Measurements from ENCODE around the gene RREB1.

The RREB1 gene

GRCh38 chr6:7196019-7196402 is 88.2 kb downstream of the RREB1 start:
- no peak for DNase-seq

GRCh38 chr6:7196685-7197283 is 89.0 kb downstream of the RREB1 start:
- no peak for DNase-seq

- no peak for DNase-seq
Observed at GRCh38 chr6:7197747-7198146, 90.0 kb downstream of the RREB1 start.

GRCh38 chr6:7198833-7199800 is 91.4 kb downstream of the RREB1 start:
- no peak for DNase-seq

- DNase-seq = no peak
Observed at GRCh38 chr6:7200598-7201443, 93.1 kb downstream of the RREB1 start.

- no peak for DNase-seq
Observed at GRCh38 chr6:7201444-7201731, 93.6 kb downstream of the RREB1 start.

GRCh38 chr6:7201732-7202541 is 94.2 kb downstream of the RREB1 start:
- DNase-seq = peak; percentile 33

- no peak for DNase-seq
Observed at GRCh38 chr6:7202950-7203349, 95.2 kb downstream of the RREB1 start.

GRCh38 chr6:7203939-7204338 is 96.2 kb downstream of the RREB1 start:
- no peak for DNase-seq

GRCh38 chr6:7204726-7205125 is 97.0 kb downstream of the RREB1 start:
- DNase-seq = no peak

GRCh38 chr6:7207720-7208119 is 100.0 kb downstream of the RREB1 start:
- DNase-seq = no peak

- DNase-seq = no peak
Observed at GRCh38 chr6:7213416-7213815, 105.7 kb downstream of the RREB1 start.

- DNase-seq = no peak
Observed at GRCh38 chr6:7214468-7214867, 106.7 kb downstream of the RREB1 start.

GRCh38 chr6:7215131-7215530 is 107.4 kb downstream of the RREB1 start:
- DNase-seq = no peak

GRCh38 chr6:7215798-7216231 is 108.1 kb downstream of the RREB1 start:
- no peak for DNase-seq

- DNase-seq = no peak
Observed at GRCh38 chr6:7216941-7217621, 109.3 kb downstream of the RREB1 start.

- DNase-seq = no peak
Observed at GRCh38 chr6:7218406-7218988, 110.7 kb downstream of the RREB1 start.

GRCh38 chr6:7219310-7219709 is 111.5 kb downstream of the RREB1 start:
- DNase-seq = peak; percentile 41

GRCh38 chr6:7222197-7222596 is 114.4 kb downstream of the RREB1 start:
- no peak for DNase-seq

GRCh38 chr6:7224731-7225130 is 117.0 kb downstream of the RREB1 start:
- no peak for DNase-seq

GRCh38 chr6:7228662-7229375 is 121.1 kb downstream of the RREB1 start:
- no peak for DNase-seq
